Epithelial cell of prostate (primary cell): ENCODE measurements around the gene CEACAM6.
A peak's percentile ranks its signal among the peaks of the same experiment; 100 is the strongest.
"Not testable (repeated sequence)": the region's sequence is repeated elsewhere in the genome, so short reads cannot be mapped to it uniquely, and the experiment has no call there.

ENCODE experiments used
- DNase-seq: peaks from one replicate; pipeline ENCODE4 v3.0.0-alpha.2; 2011; ENCODE audit warnings: low read depth, low spot score
- H3K27ac ChIP-seq: fragments of 450-650 bp; 2 replicates; pipeline ENCODE4 v1.5.1; 2017; ENCODE audit warnings: mild to moderate bottlenecking

The CEACAM6 gene

DNA sequence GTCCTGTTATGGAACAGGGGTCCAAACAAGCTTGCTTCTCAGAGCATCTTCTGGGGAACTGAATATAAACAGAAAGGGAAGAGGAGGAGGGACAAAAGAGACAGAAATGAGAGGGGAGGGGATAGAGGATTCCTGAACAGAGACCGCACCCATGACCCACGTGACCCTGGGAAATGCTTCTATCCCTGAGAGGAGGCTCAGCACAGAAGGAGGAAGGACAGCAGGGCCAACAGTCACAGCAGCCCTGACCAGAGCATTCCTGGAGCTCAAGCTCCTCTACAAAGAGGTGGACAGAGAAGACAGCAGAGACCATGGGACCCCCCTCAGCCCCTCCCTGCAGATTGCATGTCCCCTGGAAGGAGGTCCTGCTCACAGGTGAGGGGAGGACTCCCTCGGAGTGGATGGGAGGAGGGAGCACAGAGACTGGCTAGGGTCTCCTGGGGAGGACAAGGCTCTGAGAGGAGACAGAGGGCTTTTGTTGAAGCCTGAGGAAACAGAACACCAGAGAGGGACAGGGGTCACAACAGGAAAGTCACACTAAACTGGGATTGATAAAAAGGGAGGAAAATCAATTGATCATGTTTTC is at the start of gene CEACAM6:
CEACAM6 (plus strand) TSS at position 203 of the 586 bp plus-strand sequence; CDS start at position 312, 109 bp downstream.
- H3K27ac ChIP-seq = peak within 1 kb of the TSS; percentile 17
- no peak for DNase-seq

GRCh38 chr19:41706741-41707501 is 48.4 kb upstream of the CEACAM6 start:
- no peak for DNase-seq
- H3K27ac ChIP-seq = no peak overlapping the region

GRCh38 chr19:41707502-41707812 is 47.9 kb upstream of the CEACAM6 start:
- no peak overlapping the region for H3K27ac ChIP-seq
- no peak for DNase-seq

- no peak overlapping the region for H3K27ac ChIP-seq
- DNase-seq = no peak
Observed at GRCh38 chr19:41707871-41708371, 47.4 kb upstream of the CEACAM6 start.

DNA sequence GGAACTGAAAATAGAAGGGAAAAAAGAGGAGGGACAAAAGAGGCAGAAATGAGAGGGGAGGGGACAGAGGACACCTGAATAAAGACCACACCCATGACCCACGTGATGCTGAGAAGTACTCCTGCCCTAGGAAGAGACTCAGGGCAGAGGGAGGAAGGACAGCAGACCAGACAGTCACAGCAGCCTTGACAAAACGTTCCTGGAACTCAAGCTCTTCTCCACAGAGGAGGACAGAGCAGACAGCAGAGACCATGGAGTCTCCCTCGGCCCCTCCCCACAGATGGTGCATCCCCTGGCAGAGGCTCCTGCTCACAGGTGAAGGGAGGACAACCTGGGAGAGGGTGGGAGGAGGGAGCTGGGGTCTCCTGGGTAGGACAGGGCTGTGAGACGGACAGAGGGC is 46.8 kb upstream of the CEACAM6 start, which contains the start of gene CEACAM5:
CEACAM5 (plus strand) TSS at position 146 of the 400 bp plus-strand sequence; CDS start at position 252, 106 bp downstream.
- no peak for DNase-seq

GRCh38 chr19:41709516-41709915 is 45.8 kb upstream of the CEACAM6 start:
- not testable (repeated sequence) for DNase-seq, H3K27ac ChIP-seq

More for the DNA sequence above, 46.8 kb upstream of the CEACAM6 start, which contains the start of gene CEACAM5:
- no peak within 1 kb of the TSS for H3K27ac ChIP-seq

GRCh38 chr19:41709951-41710645 is 45.2 kb upstream of the CEACAM6 start:
- no peak for DNase-seq

DNA sequence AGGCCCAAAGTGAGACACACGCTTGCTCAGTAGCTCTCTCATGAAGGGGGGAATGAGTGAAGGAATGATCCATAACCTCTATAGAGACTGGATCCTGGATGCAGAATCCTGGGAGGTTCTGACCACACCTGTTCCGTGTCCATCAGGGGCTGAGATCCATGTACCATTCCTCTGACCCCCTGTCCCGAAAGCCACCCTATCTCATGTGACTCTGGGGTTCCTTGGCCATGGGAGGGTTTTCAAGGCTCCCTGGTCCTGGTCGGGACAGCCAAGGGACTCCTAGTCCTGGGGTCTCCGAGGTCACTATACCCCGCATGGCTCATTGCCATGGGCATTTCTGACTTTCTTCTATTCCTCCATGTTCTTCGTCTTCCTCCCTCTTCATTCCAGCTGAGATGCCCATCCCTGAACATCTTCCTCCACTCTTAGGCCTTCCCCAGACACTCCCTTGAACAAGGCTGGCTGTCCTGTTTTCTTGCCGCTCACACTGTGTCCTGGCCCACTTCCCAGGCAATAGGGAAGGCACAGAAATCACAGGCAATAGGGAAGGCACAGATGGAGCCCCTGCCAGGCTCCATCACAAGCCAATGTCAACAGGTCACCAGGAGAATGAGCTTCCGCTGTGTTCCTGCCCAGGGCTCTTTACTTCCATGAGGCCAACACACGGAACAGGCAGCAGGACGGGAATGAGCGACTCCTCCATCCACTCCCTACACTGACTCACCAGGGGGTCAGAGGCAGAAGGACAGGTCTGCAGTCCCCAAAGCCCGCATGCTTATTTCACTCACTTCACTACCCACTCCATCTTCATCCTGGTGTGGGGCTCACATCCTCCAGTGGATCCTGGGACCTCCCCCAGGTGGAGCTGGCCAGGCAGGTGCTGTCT is 43.7 kb upstream of the CEACAM6 start:
- DNase-seq = no peak

More at GRCh38 chr19:41709951-41710645, 45.2 kb upstream of the CEACAM6 start:
- H3K27ac ChIP-seq = no peak overlapping the region

GRCh38 chr19:41714598-41714997 is 40.7 kb upstream of the CEACAM6 start:
- DNase-seq = no peak

More for the DNA sequence above, 43.7 kb upstream of the CEACAM6 start:
- no peak overlapping the region for H3K27ac ChIP-seq

GRCh38 chr19:41718761-41719160 is 36.6 kb upstream of the CEACAM6 start:
- H3K27ac ChIP-seq = no peak overlapping the region
- no peak for DNase-seq

More at GRCh38 chr19:41714598-41714997, 40.7 kb upstream of the CEACAM6 start:
- no peak overlapping the region for H3K27ac ChIP-seq

- no peak overlapping the region for H3K27ac ChIP-seq
- DNase-seq = no peak
Observed at GRCh38 chr19:41720103-41720502, 35.2 kb upstream of the CEACAM6 start.

DNA sequence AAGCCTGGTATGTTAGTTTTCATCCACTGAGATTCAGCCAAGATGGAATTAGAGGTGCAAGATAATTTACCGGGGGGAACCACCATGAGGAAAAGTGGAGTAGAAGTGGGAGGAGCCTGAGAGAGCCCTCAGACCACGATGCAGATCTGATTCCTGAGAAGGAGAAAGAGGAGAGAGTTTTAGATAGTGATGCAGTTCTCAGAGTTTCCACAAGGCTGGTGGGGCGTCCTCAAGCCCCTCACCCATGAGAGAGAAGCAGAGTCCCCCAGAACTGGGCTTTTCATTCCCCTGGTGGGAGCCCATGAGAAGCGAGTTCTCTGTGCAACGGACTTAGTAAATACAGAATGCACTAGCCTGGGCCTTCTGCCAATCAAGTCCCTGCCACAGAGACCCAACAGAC is 28.8 kb upstream of the CEACAM6 start:
- no peak for DNase-seq
- no peak overlapping the region for H3K27ac ChIP-seq

DNA sequence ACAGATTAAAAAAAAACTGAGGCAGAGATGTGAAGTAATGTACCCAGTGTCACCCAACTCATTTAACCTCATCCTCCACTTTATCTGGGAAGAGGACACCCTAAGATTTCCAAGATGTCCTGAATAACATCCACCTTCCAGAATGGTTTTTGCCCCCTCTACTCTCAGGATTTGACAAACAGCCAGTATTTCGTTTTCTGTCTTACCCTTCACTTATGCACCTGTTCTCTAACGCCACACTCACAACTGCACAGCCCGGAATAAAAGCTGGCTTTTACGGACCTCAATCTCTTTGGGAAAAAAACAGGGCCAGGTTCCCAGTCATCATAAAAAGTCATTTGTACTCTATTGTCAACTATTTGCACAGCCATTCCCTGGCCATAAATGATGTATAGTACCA is 21.2 kb upstream of the CEACAM6 start:
- H3K27ac ChIP-seq = peak overlapping the region; percentile 60
- no peak for DNase-seq

- peak overlapping the region; percentile 60 for H3K27ac ChIP-seq
- DNase-seq = peak; percentile 64
Observed at GRCh38 chr19:41734585-41734984, 20.7 kb upstream of the CEACAM6 start.

- no peak for DNase-seq
- peak overlapping the region; percentile 60 for H3K27ac ChIP-seq
Observed at GRCh38 chr19:41735071-41735600, 20.2 kb upstream of the CEACAM6 start.

- no peak for DNase-seq
- peak overlapping the region; percentile 53 for H3K27ac ChIP-seq
Observed at GRCh38 chr19:41739361-41739760, 16.0 kb upstream of the CEACAM6 start.

DNA sequence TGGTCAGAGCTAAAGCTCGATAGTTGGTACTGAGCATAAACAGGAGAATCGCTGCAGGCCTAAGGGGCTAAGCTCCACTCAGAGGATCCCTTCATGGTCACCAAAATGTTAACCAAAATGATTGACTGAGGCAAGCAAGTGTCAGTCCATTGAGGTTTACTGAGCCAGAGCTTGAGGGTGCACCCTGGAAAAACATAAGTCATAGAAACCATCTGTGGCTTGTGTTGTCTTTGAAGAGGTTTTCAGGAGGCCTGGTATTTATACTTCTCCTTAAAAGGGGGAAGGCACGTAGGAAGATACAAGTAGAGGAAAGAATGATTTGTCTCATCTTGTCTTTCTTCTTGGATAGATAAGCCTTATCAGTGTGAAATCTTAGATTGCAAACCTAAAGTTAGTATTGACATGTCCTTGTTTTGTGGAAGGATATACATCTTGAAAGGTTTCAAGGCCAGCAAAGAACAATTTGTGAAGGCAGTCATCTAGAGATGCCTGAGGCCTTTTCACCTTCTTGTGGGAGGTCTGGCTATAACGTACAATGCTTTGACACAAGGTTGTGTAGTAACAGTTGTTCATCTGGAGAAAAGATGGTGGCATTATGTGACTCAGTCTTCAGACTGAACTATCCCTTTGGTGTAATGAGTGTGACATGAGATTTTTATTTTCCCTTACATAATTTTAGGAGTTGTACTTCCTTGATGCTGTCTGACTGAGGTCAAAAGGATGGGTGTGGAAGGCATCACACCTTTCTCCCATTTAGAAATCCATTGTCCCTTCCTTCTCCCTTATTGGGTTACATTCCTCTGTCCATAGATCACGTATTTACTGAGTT is 14.7 kb upstream of the CEACAM6 start:
- DNase-seq = no peak
- H3K27ac ChIP-seq = peak overlapping the region; percentile 53

GRCh38 chr19:41741244-41741554 is 14.1 kb upstream of the CEACAM6 start:
- DNase-seq = no peak
- H3K27ac ChIP-seq = peak overlapping the region; percentile 53

DNA sequence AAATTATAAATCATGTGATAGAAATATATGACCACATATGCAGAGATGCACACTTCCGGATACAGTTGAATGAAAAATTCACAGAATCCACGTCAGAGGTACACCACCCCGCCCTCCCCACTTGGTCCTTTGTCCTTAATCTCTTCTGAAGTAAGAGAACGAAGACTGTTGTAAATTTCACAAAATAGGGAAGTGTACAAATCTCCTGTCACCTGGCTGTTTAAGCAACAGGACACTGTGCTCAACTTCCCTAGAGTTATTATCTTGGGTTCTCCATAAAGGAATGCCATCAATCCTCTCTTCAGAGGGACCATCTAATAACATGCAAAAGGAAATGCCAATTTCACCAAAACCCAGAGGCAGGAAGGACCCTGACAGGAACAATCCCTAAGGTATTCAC is 10.5 kb upstream of the CEACAM6 start:
- no peak overlapping the region for H3K27ac ChIP-seq
- no peak for DNase-seq
